GM12865 (cell line): Measurements from ENCODE around the gene PID1.
"Not testable (repeated sequence)": the region's sequence is repeated elsewhere in the genome, so short reads cannot be mapped to it uniquely, and the experiment has no call there.

ENCODE experiments used
- DNase-seq: peaks from one replicate; pipeline ENCODE4 v3.0.0; 2010; ENCODE audit warnings: low read depth
- H3K4me3 ChIP-seq: 2 replicates; pipeline ENCODE4 v1.5.1; 2011; ENCODE audit warnings: mild to moderate bottlenecking, low read depth, low read length, control low read depth
- TF ChIP-seq, protein P1 (sequence below): IDR thresholded peaks from 2 replicates; pipeline ENCODE4 v1.5.1; 2011; ENCODE audit warnings: low read length, control low read depth, low read depth, inconsistent platforms; ENCODE audit not compliant: insufficient read depth; ENCODE audit errors: missing control alignments

Gene PID1

DNA sequence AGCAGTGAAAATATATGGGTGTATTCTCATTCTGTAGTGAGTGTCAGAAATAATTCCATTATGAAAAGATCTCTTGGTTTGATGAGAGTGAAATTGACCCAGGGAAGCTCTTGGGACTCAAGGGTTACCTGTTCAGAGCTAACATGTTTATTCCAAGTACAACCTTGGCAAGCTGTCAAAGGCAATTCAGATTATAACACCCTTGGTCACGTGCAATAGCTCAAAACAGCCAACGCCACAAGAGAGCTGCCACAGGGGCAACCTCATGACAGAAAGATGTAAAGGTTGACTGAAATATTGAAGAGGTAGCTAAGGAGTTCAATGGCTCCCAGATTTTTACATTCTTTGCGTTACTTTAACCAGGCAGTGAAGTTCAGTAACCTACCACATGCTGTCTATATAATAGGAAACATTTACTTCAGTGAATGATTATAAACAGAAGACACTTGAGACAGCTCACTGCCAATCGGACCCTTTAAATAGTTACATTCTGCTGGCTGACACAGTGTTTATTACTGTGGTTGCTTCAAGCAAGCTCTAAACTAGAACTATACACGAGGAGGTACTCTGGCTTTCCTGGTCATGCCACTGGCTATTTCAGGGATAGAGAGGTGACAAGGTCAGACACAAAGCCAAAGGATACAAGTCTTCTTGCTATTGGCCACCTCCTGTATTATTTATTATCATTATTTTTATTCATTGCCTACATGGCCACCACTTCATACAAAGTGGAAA lies 187.3 kb downstream of the PID1 start:
- TF ChIP-seq, protein P1, sequence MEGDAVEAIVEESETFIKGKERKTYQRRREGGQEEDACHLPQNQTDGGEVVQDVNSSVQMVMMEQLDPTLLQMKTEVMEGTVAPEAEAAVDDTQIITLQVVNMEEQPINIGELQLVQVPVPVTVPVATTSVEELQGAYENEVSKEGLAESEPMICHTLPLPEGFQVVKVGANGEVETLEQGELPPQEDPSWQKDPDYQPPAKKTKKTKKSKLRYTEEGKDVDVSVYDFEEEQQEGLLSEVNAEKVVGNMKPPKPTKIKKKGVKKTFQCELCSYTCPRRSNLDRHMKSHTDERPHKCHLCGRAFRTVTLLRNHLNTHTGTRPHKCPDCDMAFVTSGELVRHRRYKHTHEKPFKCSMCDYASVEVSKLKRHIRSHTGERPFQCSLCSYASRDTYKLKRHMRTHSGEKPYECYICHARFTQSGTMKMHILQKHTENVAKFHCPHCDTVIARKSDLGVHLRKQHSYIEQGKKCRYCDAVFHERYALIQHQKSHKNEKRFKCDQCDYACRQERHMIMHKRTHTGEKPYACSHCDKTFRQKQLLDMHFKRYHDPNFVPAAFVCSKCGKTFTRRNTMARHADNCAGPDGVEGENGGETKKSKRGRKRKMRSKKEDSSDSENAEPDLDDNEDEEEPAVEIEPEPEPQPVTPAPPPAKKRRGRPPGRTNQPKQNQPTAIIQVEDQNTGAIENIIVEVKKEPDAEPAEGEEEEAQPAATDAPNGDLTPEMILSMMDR, result no peak
- DNase-seq, result no peak
- no peak overlapping the region for H3K4me3 ChIP-seq

DNA sequence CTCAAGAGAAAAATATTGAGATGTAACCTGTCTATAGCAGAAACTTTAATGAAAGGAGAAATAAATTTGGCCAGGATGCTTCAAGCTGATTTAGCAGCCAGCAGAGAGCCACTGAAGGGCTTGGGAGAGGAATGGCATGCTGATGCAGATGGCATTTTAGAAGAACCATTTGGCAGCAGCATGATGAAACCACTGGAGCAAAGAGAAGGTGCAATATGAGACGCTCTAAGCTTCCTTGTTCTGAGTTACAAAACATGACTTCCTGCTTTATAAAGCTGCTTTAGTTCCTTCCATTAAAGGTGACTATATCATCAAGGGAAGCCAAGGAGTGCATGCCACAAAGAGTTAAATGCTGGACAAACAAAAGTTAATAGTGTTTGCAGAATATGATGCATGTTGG lies 189.7 kb downstream of the PID1 start:
- DNase-seq, result no peak
- no peak overlapping the region for H3K4me3 ChIP-seq
- TF ChIP-seq, protein P1, result no peak

GRCh38 chr2:229080172-229080571 lies 190.9 kb downstream of the PID1 start:
- no peak for DNase-seq
- H3K4me3 ChIP-seq, result no peak overlapping the region
- TF ChIP-seq, protein P1, result no peak

DNA sequence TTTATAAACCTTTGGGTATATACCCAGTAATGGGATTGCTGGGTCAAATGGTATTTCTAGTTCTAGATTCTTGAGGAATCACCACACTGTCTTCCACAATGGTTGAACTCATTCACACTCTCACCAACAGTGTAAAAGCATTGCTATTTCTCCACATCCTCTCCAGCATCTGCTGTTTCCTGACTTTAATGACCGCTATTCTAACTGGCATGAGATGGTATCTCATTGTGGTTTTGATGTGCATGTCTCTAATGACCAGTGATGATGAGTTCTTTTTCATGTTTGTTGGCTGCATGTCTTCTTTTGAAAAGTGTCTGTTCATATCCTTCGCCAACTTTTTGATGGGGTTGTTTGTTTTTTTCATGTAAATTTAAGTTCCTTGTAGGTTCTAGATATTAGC lies 194.2 kb downstream of the PID1 start:
- not testable (repeated sequence) for H3K4me3 ChIP-seq, DNase-seq

- no peak overlapping the region for H3K4me3 ChIP-seq
- DNase-seq, result no peak
- TF ChIP-seq, protein P1, result no peak
Measured at GRCh38 chr2:229073935-229074334, 197.2 kb downstream of the PID1 start.

GRCh38 chr2:229071292-229071976 lies 199.7 kb downstream of the PID1 start:
- TF ChIP-seq, protein P1, result no peak
- no peak for DNase-seq
- H3K4me3 ChIP-seq, result no peak overlapping the region

- TF ChIP-seq, protein P1, result no peak
- DNase-seq, result no peak
- H3K4me3 ChIP-seq, result no peak overlapping the region
Measured at GRCh38 chr2:229066121-229066715, 204.9 kb downstream of the PID1 start.
